Ascending aorta (tissue), 2 donors: ENCODE results near the gene RPS2. TPM values are rescaled to one million over a fixed set of nuclear protein-coding genes. Genes with fewer than 3 reads are reported as not detected.
A peak's percentile ranks its signal among the peaks of the same experiment; 100 is the strongest.

Source experiments
- DNase-seq, 2 donors: peaks; one replicate each; pipeline ENCODE4 v3.0.0-alpha.2; 2019; ENCODE audit warnings: low spot score in 2 of 2
- H3K27ac ChIP-seq, 2 donors: fragments of 200-600 bp; sonication (generic); one replicate each; pipeline ENCODE4 v1.5.1; 2016 to 2017; ENCODE audit warnings: mild to moderate bottlenecking in 1 of 2
- H3K27me3 ChIP-seq: fragments of 200-600 bp; sonication (generic); one replicate; pipeline ENCODE4 v1.5.1; 2017
- H3K36me3 ChIP-seq, 2 donors: fragments of 200-600 bp; sonication (generic); one replicate each; pipeline ENCODE4 v1.5.1; 2016
- H3K4me1 ChIP-seq, 2 donors: fragments of 200-600 bp; sonication (generic); one replicate each; pipeline ENCODE4 v1.5.1; 2016 to 2017; ENCODE audit warnings: mild to moderate bottlenecking in 1 of 2
- H3K4me3 ChIP-seq, 2 donors: fragments of 200-600 bp; sonication (generic); one replicate each; pipeline ENCODE4 v1.5.1; 2016 to 2017; ENCODE audit warnings: mild to moderate bottlenecking in 1 of 2
- H3K9me3 ChIP-seq, 2 donors: fragments of 200-600 bp; sonication (generic); one replicate each; pipeline ENCODE4 v1.5.1; 2016
- intact Hi-C: fragments of 100-400 bp; cut with DNase I; formaldehyde crosslinking; loops from one replicate; pipeline ENCODE4 v1.15.1; 2023
- total RNA-seq: library from RNA; depleted of rRNA; stranded (reverse); fragments of >200 nt; gene quantifications from one replicate; pipeline ENCODE4 v1.1.0, GENCODE V29; 2016
- TF ChIP-seq, protein P1 (sequence below), 3 experiments: fragments of 200-600 bp in 2 of 3; fragments of 450-650 bp in 1 of 3; sonication (generic) in 2 of 3; IDR thresholded peaks; one replicate each; pipeline ENCODE4 v1.5.1; 2016 to 2019; ENCODE audit warnings: antibody characterized with exemption in 3 of 3, mild to moderate bottlenecking in 1 of 3, moderate library complexity in 1 of 3

Gene RPS2
- total RNA-seq, 1 donor from 2014 or later = 2,866 TPM

DNA sequence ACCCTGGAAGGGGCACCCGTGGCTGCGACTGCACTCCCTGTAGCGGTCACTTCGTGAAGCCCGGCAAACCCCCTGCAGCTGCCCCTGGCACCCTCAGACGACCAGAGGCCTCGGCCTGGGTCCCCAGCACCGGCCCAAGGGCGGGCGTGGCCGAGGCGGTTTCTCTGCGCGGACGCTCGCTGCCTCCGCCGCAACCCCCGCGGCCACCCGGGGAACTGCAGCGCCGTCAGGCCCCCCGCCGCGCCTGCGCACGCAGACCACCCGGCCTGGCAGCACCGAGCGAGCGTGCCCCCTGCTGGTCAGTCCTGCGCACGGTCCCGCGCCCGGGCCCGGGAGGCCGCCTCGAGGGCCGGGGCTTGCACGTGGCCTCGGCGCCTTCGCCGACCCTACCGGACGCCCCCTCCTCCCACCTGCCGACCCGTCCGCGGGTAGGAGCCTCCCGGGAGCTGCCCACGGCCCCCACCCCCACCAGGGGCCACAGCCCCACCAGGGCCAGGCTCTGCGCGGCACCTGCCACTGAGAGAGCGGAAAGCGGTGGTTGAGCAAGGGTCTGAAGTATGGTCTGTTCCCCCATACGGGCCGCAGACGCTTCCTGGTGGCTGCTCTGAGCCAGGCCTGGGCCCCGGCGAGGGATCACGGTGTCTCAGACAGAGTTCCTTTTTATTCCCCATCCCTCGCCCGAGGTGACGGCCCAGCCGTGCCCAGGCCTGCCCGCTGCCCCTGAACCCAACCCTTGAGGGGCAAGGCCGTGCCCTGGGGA, 34.9 kb downstream of the RPS2 start:
- no peaks in the 10 kb centered on the region for H3K9me3 ChIP-seq
- peak overlapping the region; percentile 64 to 75 for H3K4me3 ChIP-seq
- H3K27ac ChIP-seq = peak overlapping the region in 1 of 2 donors; percentile 70
- peak; percentile 18 to 92 for DNase-seq
- intact Hi-C loops = loop anchor here (2.0 kb wide), 2 partner anchors 13 to 65 kb away; partner anchors contain the start of gene MSRB1
- H3K36me3 ChIP-seq = no peaks in the 10 kb centered on the region
- TF ChIP-seq, protein P1, sequence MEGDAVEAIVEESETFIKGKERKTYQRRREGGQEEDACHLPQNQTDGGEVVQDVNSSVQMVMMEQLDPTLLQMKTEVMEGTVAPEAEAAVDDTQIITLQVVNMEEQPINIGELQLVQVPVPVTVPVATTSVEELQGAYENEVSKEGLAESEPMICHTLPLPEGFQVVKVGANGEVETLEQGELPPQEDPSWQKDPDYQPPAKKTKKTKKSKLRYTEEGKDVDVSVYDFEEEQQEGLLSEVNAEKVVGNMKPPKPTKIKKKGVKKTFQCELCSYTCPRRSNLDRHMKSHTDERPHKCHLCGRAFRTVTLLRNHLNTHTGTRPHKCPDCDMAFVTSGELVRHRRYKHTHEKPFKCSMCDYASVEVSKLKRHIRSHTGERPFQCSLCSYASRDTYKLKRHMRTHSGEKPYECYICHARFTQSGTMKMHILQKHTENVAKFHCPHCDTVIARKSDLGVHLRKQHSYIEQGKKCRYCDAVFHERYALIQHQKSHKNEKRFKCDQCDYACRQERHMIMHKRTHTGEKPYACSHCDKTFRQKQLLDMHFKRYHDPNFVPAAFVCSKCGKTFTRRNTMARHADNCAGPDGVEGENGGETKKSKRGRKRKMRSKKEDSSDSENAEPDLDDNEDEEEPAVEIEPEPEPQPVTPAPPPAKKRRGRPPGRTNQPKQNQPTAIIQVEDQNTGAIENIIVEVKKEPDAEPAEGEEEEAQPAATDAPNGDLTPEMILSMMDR (IDR thresholded peaks at IDR 0.05) = peak; percentile 70 to 100 (median 94)
- H3K4me1 ChIP-seq = peaks cover 4 to 6% of the 10 kb centered on the region in 2 donors
- H3K27me3 ChIP-seq = no peaks in the 10 kb centered on the region

DNA sequence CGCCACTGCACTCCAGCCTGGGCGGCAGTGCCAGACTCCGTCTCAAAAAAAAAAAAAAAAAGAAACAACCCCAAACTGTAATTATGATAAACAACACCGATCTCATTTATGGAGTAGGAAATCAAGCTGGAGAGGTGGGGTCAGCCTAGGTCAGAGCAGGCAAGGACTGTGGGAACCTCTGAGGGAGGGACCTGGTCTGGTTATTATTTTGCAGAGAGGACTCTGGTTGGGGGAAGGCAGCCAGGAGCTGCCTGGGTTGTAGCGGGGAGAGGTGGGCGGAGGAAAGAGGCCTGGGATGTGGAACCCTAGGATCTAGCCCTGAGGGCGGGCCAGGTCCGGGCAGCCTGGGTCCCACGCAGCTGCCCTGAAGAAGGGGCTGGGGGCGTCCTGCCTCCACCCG, 35.5 kb downstream of the RPS2 start:
- H3K27ac ChIP-seq = peak overlapping the region in 1 of 2 donors; percentile 70

DNA sequence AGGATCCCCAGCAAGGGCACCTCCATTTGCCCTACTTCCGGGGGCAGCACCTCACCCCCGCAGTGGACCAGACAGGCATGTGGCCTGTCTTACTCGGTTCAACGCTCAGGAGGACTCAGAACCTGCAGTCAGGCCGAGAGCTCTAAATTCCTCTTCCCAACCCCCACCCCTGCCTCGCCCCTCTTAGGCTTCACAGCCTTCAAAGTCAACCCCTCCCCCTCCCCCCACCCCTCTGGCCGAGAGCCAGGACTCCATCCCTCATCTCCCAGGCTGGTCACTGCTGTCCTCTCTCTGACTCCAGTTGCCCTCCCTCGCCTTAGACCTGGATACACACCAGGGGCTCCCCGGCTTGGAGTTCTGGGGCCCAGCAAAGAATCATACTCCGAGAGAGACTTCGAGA, 38.4 kb downstream of the RPS2 start:
- DNase-seq = no peak

More for the DNA sequence above, 35.5 kb downstream of the RPS2 start:
- no peaks in the 10 kb centered on the region for H3K9me3 ChIP-seq
- peaks cover 4 to 6% of the 10 kb centered on the region in 2 donors for H3K4me1 ChIP-seq
- H3K36me3 ChIP-seq = no peaks in the 10 kb centered on the region
- intact Hi-C loops = loop anchor here (2.0 kb wide), 2 partner anchors 14 to 64 kb away; partner anchors contain the start of gene MSRB1
- TF ChIP-seq, protein P1 (IDR thresholded peaks at IDR 0.05) = no peak
- DNase-seq = no peak
- H3K4me3 ChIP-seq = peak overlapping the region; percentile 64 to 75
- H3K27me3 ChIP-seq = no peaks in the 10 kb centered on the region

DNA sequence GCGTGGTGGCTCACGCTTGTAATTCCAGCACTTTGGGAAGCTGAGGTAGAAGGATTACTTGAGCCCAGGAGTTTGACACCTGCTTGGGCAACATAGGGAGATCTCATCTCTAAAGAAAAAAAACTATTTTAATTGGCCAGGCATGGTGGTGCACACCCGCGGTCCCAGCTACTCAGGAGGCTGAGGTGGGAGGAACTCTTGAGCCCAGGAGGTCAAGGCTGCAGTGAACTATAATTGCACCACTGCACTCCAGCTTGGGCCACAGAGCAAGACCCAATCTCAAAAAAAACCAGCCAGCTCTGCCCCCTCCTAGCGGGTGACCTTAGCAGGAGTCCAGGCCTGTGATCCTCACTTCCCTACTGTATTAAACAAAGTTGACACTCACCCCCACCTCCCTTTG, 40.5 kb downstream of the RPS2 start:
- peaks cover 7% of the 10 kb centered on the region for H3K27me3 ChIP-seq

More for the DNA sequence above, 38.4 kb downstream of the RPS2 start:
- TF ChIP-seq, protein P1 (IDR thresholded peaks at IDR 0.05) = no peak
- intact Hi-C loops = no loop called here
- H3K4me1 ChIP-seq = peaks cover 4 to 6% of the 10 kb centered on the region in 2 donors
- no peak overlapping the region for H3K27ac ChIP-seq
- H3K9me3 ChIP-seq = no peaks in the 10 kb centered on the region
- no peak overlapping the region for H3K4me3 ChIP-seq
- H3K36me3 ChIP-seq = no peaks in the 10 kb centered on the region
- H3K27me3 ChIP-seq = no peaks in the 10 kb centered on the region

DNA sequence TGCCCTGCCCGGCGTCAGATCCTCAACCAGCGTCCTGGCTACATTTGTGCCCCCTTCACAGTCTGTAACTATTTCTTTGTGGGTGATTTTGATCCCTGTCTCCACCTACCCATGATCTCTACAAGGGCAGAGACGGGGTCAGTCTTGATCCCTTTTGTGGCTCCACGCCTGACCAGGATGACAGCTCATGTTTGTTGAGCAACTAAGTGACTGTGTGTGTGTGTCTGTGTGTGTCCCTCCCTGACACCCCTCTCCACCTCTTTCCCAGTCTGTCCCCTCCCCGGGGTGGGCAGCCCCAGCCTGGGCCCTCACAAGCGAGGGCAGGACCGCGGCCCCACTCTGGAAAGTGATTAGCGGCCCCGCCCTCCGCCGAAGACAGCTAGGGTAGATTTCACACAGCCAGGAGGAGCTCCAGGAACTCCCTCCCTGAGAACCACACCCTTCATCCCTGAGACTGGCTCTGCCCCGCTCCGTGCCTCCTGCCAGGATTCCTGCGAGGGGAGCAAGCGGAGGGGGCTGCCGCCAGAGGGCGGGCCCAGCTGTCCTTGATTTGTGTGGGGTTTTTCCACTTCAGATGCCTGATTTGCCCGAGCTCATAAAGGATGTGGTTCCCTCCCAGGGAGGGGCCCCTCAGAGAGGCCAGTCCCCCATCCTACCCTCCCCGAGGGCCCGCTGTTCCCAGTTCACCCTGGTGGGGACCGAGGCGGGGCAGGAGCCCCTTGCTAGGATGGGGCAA, 41.2 kb downstream of the RPS2 start:
- intact Hi-C loops = no loop called here
- H3K4me1 ChIP-seq = no peaks in the 10 kb centered on the region

More for the DNA sequence above, 40.5 kb downstream of the RPS2 start:
- Histone ChIP-seq H3K27ac (no peak overlapping the region), H3K36me3 (no peaks in the 10 kb centered on the region), H3K9me3 (no peaks in the 10 kb centered on the region), H3K4me3 (no peak overlapping the region), H3K4me1 (peaks cover 0 to under 1% of the 10 kb centered on the region in 2 donors)
- intact Hi-C loops = no loop called here
- TF ChIP-seq, protein P1 (IDR thresholded peaks at IDR 0.05) = no peak
- no peak for DNase-seq

More for the DNA sequence above, 41.2 kb downstream of the RPS2 start:
- peaks cover 13% of the 10 kb centered on the region for H3K27me3 ChIP-seq
- H3K4me3 ChIP-seq = no peak overlapping the region
- no peaks in the 10 kb centered on the region for H3K9me3 ChIP-seq
- no peak overlapping the region for H3K27ac ChIP-seq
- no peaks in the 10 kb centered on the region for H3K36me3 ChIP-seq
- TF ChIP-seq, protein P1 (IDR thresholded peaks at IDR 0.05) = no peak
- DNase-seq = no peak
